ENCODE data around the gene KDM1A. TPM values are rescaled to one million over a fixed set of nuclear protein-coding genes. Genes with fewer than 3 reads are reported as not detected.

Gene KDM1A
- total RNA-seq, 1 experiment from 2014 or later, result 162 TPM

DNA sequence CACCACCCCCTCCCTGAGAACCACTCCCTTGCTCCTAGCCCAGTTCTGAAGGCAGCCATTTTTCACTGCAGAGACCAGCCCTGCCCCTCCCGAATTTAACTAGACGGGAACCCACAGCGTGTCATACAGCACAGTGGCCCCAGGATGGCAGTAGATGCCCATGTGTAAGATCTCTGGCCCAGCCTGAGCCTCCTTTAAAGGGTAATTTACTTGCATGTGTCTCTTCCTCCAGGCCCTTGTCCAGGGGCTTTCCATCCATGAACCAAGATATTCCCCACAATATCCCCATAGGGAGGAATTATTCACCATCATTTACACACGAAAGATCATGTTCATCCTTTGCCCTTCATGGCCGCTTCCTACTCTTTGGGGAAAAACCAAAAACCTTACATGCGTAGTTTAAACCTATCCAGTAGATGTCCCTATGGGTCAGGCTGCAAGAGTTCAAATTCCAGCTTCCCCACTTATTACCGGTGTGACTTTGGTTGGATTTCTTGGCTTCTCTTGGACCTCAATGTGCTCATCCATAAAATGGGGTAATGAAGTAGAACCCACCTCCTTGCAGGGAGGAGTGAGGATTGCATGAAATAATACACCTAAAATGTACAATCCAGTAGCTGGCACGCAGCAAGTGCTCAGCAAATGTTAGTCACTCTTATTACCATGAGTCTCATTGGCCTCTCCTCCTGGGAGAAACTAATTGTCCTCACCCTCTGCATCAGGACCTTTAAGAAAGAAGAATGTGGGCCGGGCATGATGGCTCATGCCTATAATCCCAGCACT is 42.6 kb upstream of the KDM1A start:
- POLR2A ChIA-PET, result interaction anchor here (1.6 kb wide), 1 partner anchor 208 kb away, joined by 4 read pairs; no protein-coding TSS in a partner anchor
- RAD21 ChIA-PET (ENCODE audit: low non-redundant PET in 1 of 2, low total read pairs in 2 of 2, uncharacterized antibody in 2 of 2, unreplicated experiment in 2 of 2), result interaction anchor here (0.6 to 1.0 kb wide), 4 partner anchors 45 to 563 kb away, joined by 3 to 8 read pairs (median 4); no protein-coding TSS in a partner anchor
- DNase-seq (ENCODE audit: low read depth, low spot score) (peak; percentile 78), ATAC-seq (peak; percentile 98)
- Histone ChIP-seq H3K4me2 (ENCODE audit: low read length) (peak overlapping the region; percentile 52), H3K9ac (ENCODE audit: low read length) (peak overlapping the region; percentile 10; the same call in 1 of the 2 replicates), H3K4me3 (replicated peaks in 1 of 2; ENCODE audit: low read depth in 1 of 2, low read length in 2 of 2) (0 out of 4 replicates have a peak overlapping the region, but pooled peaks of 1 of the 2 experiments have one; percentile 2), H3K27me3 (ENCODE audit: insufficient read depth, low read length) (no peaks in the 10 kb centered on the region), H3K27ac (ENCODE audit: low read depth, low read length) (no peak overlapping the region), H3K9me2 (ENCODE audit: insufficient read depth) (no peaks in the 10 kb centered on the region), H3K4me1 (ENCODE audit: control insufficient read depth in 1 of 2, insufficient read depth in 2 of 2, low read length in 2 of 2) (peaks cover 4 to 22% of the 10 kb centered on the region in 2 experiments; a peak in 2 of 4 replicates), H2AFZ (ENCODE audit: low read depth, low read length, poor library complexity, severe bottlenecking) (peak overlapping the region; percentile 69), H3K9me3 (ENCODE audit: control insufficient read depth in 1 of 2, insufficient read depth in 1 of 2, low read depth in 1 of 2, low read length in 2 of 2) (no peaks in the 10 kb centered on the region), H4K20me1 (ENCODE audit: insufficient read depth) (no peaks in the 10 kb centered on the region), H3K79me2 (ENCODE audit: insufficient read depth, low read length) (no peaks in the 10 kb centered on the region), H3K36me3 (ENCODE audit: control insufficient read depth in 1 of 2, insufficient read depth in 2 of 2, low read length in 2 of 2) (no peaks in the 10 kb centered on the region)
- CTCF ChIA-PET, result interaction anchor here (0.5 to 3.3 kb wide), 11 partner anchors 8 to 675 kb away, joined by 3 to 47 read pairs (median 4); no protein-coding TSS in a partner anchor
- TF ChIP-seq, protein P1, sequence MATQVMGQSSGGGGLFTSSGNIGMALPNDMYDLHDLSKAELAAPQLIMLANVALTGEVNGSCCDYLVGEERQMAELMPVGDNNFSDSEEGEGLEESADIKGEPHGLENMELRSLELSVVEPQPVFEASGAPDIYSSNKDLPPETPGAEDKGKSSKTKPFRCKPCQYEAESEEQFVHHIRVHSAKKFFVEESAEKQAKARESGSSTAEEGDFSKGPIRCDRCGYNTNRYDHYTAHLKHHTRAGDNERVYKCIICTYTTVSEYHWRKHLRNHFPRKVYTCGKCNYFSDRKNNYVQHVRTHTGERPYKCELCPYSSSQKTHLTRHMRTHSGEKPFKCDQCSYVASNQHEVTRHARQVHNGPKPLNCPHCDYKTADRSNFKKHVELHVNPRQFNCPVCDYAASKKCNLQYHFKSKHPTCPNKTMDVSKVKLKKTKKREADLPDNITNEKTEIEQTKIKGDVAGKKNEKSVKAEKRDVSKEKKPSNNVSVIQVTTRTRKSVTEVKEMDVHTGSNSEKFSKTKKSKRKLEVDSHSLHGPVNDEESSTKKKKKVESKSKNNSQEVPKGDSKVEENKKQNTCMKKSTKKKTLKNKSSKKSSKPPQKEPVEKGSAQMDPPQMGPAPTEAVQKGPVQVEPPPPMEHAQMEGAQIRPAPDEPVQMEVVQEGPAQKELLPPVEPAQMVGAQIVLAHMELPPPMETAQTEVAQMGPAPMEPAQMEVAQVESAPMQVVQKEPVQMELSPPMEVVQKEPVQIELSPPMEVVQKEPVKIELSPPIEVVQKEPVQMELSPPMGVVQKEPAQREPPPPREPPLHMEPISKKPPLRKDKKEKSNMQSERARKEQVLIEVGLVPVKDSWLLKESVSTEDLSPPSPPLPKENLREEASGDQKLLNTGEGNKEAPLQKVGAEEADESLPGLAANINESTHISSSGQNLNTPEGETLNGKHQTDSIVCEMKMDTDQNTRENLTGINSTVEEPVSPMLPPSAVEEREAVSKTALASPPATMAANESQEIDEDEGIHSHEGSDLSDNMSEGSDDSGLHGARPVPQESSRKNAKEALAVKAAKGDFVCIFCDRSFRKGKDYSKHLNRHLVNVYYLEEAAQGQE (IDR thresholded peaks at IDR 0.05; ENCODE audit: low read depth), result no peak
- TF ChIP-seq RAD21 (IDR thresholded peaks at IDR 0.05; ENCODE audit: low read depth), result peak; percentile 96
- no peak for TF ChIP-seq FOSL1 (IDR thresholded peaks at IDR 0.05; ENCODE audit: low read depth)
- TF ChIP-seq JUND (IDR thresholded peaks at IDR 0.05), result no peak
- no peak for TF ChIP-seq ZBTB33 (IDR thresholded peaks at IDR 0.05; ENCODE audit: extremely low read depth, insufficient replicate concordance, low read length)
- no peak for TF ChIP-seq ATF3 (IDR thresholded peaks at IDR 0.05)
- no peak for TF ChIP-seq CEBPB (IDR thresholded peaks at IDR 0.05; ENCODE audit: low read depth)
- TF ChIP-seq, protein P2, sequence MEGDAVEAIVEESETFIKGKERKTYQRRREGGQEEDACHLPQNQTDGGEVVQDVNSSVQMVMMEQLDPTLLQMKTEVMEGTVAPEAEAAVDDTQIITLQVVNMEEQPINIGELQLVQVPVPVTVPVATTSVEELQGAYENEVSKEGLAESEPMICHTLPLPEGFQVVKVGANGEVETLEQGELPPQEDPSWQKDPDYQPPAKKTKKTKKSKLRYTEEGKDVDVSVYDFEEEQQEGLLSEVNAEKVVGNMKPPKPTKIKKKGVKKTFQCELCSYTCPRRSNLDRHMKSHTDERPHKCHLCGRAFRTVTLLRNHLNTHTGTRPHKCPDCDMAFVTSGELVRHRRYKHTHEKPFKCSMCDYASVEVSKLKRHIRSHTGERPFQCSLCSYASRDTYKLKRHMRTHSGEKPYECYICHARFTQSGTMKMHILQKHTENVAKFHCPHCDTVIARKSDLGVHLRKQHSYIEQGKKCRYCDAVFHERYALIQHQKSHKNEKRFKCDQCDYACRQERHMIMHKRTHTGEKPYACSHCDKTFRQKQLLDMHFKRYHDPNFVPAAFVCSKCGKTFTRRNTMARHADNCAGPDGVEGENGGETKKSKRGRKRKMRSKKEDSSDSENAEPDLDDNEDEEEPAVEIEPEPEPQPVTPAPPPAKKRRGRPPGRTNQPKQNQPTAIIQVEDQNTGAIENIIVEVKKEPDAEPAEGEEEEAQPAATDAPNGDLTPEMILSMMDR (IDR thresholded peaks at IDR 0.05 in 2 of 3, conservative IDR thresholded peaks at IDR 0.05 in 1 of 3; ENCODE audit: borderline replicate concordance in 1 of 3, insufficient read depth in 1 of 3, low read depth in 2 of 3, low read length in 2 of 3), result peak; percentile 90 to 98 (median 95)
- no peak for TF ChIP-seq EZH2phosphoT487 (IDR thresholded peaks at IDR 0.05; ENCODE audit: borderline replicate concordance)
- TF ChIP-seq SRF (IDR thresholded peaks at IDR 0.05; ENCODE audit: low read depth), result no peak
- no peak for TF ChIP-seq EZH2 (IDR thresholded peaks at IDR 0.05)
- peak; percentile 89 for TF ChIP-seq YY1 (IDR thresholded peaks at IDR 0.05; ENCODE audit: extremely low read depth, insufficient replicate concordance, low read depth, low read length)
- no peak for TF ChIP-seq ELF1 (IDR thresholded peaks at IDR 0.05; ENCODE audit: borderline replicate concordance, low read depth)
- TF ChIP-seq TCF7L2 (IDR thresholded peaks at IDR 0.05; ENCODE audit: borderline replicate concordance, extremely low read depth, insufficient read depth, insufficient read length), result no peak
- TF ChIP-seq, protein P3, sequence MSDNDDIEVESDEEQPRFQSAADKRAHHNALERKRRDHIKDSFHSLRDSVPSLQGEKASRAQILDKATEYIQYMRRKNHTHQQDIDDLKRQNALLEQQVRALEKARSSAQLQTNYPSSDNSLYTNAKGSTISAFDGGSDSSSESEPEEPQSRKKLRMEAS (IDR thresholded peaks at IDR 0.05), result no peak
- no peak for TF ChIP-seq ZFX (IDR thresholded peaks at IDR 0.05)
- no peak for TF ChIP-seq SIN3A (IDR thresholded peaks at IDR 0.05; ENCODE audit: low read depth)
- intact Hi-C loops (cut with micrococcal nuclease), result loop anchor here (1.0 to 10.0 kb wide), 7 partner anchors 122 to 564 kb away; no protein-coding TSS in a partner anchor
- no TSS peak for BruUV-seq (replicated peaks)
